WTC11 (cell line): ENCODE measurements around the gene ST6GALNAC1. TPM values are rescaled to one million over a fixed set of nuclear protein-coding genes. Genes with fewer than 3 reads are reported as not detected.

ENCODE experiments used
- ATAC-seq: fragments of 200-7000 bp; cut with Tn5 transposase; 2 replicates; pipeline ENCODE4 v1.10.0; 2021; ENCODE audit warnings: mild to moderate bottlenecking, moderate library complexity
- CTCF ChIA-PET: fragments of 300-600 bp; sonication (Branson Sonifier 250); formaldehyde crosslinking; loops from one replicate; lab custom pipeline; 2021; ENCODE audit warnings: antibody characterized with exemption; lab: Charles Lee
- POLR2A ChIA-PET: fragments of 350-600 bp; sonication (Branson Sonifier 250); formaldehyde crosslinking; loops from one replicate; lab custom pipeline; 2021; ENCODE audit warnings: antibody characterized with exemption; lab: Charles Lee
- DNase-seq: peaks from one replicate; pipeline ENCODE4 v3.0.0; 2021; ENCODE audit warnings: low spot score
- H3K27ac Mint-ChIP-seq: 2 replicates; pipeline ENCODE4 v1.8.0; 2021; ENCODE audit warnings: mixed read lengths
- H3K27me3 Mint-ChIP-seq: 2 replicates; pipeline ENCODE4 v1.8.0; 2021; ENCODE audit warnings: low read depth, mild to moderate bottlenecking, moderate library complexity, mixed read lengths
- H3K36me3 Mint-ChIP-seq: 2 replicates; pipeline ENCODE4 v1.8.0; 2021; ENCODE audit warnings: mixed read lengths
- H3K4me1 Mint-ChIP-seq: 2 replicates; pipeline ENCODE4 v1.8.0; 2022; ENCODE audit warnings: mixed read lengths
- H3K4me3 Mint-ChIP-seq: 2 replicates; pipeline ENCODE4 v1.8.0; 2021; ENCODE audit warnings: mild to moderate bottlenecking, moderate library complexity, mixed read lengths
- H3K9me3 Mint-ChIP-seq: 2 replicates; pipeline ENCODE4 v1.8.0; 2021; ENCODE audit warnings: mixed read lengths
- ETV6 ChIP-seq: sonication (generic); formaldehyde crosslinking; IDR thresholded peaks from 2 replicates; pipeline ENCODE4 v1.8.1; 2022; ENCODE audit warnings: mild to moderate bottlenecking, missing genetic modification reagents
- FOXJ3 ChIP-seq: sonication (generic); formaldehyde crosslinking; IDR thresholded peaks from 2 replicates; pipeline ENCODE4 v1.9.0; 2021; ENCODE audit warnings: missing genetic modification reagents, mild to moderate bottlenecking, borderline replicate concordance
- GTF2I ChIP-seq: fragments of 250-450 bp; sonication (Bioruptor Pico); conservative IDR thresholded peaks from 2 replicates; pipeline ENCODE4 v1.4.0; 2021; ENCODE audit warnings: mild to moderate bottlenecking
- MYBL2 ChIP-seq: sonication (generic); formaldehyde crosslinking; IDR thresholded peaks from 2 replicates; pipeline ENCODE4 v1.8.1; 2023; ENCODE audit warnings: mild to moderate bottlenecking, moderate library complexity, missing genetic modification reagents
- NFATC4 ChIP-seq: fragments of 250-450 bp; sonication (Bioruptor Pico); IDR thresholded peaks from 2 replicates; pipeline ENCODE4 v1.9.0; 2021; ENCODE audit warnings: mild to moderate bottlenecking
- NR1H2 ChIP-seq: sonication (generic); formaldehyde crosslinking; IDR thresholded peaks from 2 replicates; pipeline ENCODE4 v1.9.0; 2021; ENCODE audit warnings: mild to moderate bottlenecking, moderate library complexity, missing genetic modification reagents
- PRRX2 ChIP-seq: fragments of 250-450 bp; sonication (Bioruptor Pico); IDR thresholded peaks from 2 replicates; pipeline ENCODE4 v1.8.0; 2021; ENCODE audit warnings: mild to moderate bottlenecking
- SMAD3 ChIP-seq: sonication (generic); formaldehyde crosslinking; IDR thresholded peaks from 2 replicates; pipeline ENCODE4 v1.8.0; 2022; ENCODE audit warnings: missing genetic modification reagents, mild to moderate bottlenecking, borderline replicate concordance
- TEAD1 ChIP-seq: sonication (generic); formaldehyde crosslinking; IDR thresholded peaks from 2 replicates; pipeline ENCODE4 v1.8.0; 2022; ENCODE audit warnings: mild to moderate bottlenecking, missing genetic modification reagents
- ZNF121 ChIP-seq: sonication (generic); formaldehyde crosslinking; IDR thresholded peaks from 2 replicates; pipeline ENCODE4 v1.8.0; 2023; ENCODE audit warnings: missing genetic modification reagents
- ZNF232 ChIP-seq: sonication (generic); formaldehyde crosslinking; IDR thresholded peaks from 2 replicates; pipeline ENCODE4 v1.8.0; 2022; ENCODE audit warnings: mild to moderate bottlenecking, missing genetic modification reagents
- ZNF671 ChIP-seq: fragments of 250-450 bp; sonication (Bioruptor Pico); IDR thresholded peaks from 2 replicates; pipeline ENCODE4 v1.8.0; 2021; ENCODE audit warnings: mild to moderate bottlenecking
- total RNA-seq: library from RNA; stranded (reverse); gene quantifications from 3 replicates; pipeline ENCODE4 v1.2.3, GENCODE V29; 2021
- TF ChIP-seq, protein P1 (sequence below): sonication (generic); formaldehyde crosslinking; conservative IDR thresholded peaks from 2 replicates; pipeline ENCODE4 v1.8.1; 2022; ENCODE audit warnings: mild to moderate bottlenecking, missing genetic modification reagents
- TF ChIP-seq, protein P2 (sequence below): sonication (generic); formaldehyde crosslinking; IDR thresholded peaks from 2 replicates; pipeline ENCODE4 v1.8.0; 2022; ENCODE audit warnings: missing genetic modification reagents
- TF ChIP-seq, protein P3 (sequence below): sonication (generic); formaldehyde crosslinking; IDR thresholded peaks from 2 replicates; pipeline ENCODE4 v1.8.1; 2022; ENCODE audit warnings: low read depth, missing genetic modification reagents, borderline replicate concordance
- TF ChIP-seq, protein P4 (sequence below): sonication (generic); formaldehyde crosslinking; IDR thresholded peaks from 2 replicates; pipeline ENCODE4 v1.8.1; 2023; ENCODE audit warnings: mild to moderate bottlenecking, missing genetic modification reagents, moderate library complexity
- TF ChIP-seq, protein P5 (sequence below): sonication (generic); formaldehyde crosslinking; IDR thresholded peaks from 2 replicates; pipeline ENCODE4 v1.8.1; 2023; ENCODE audit warnings: mild to moderate bottlenecking, moderate library complexity, missing genetic modification reagents
- TF ChIP-seq, protein P6 (sequence below): sonication (generic); formaldehyde crosslinking; IDR thresholded peaks from 2 replicates; pipeline ENCODE4 v1.8.1; 2022; ENCODE audit warnings: missing genetic modification reagents, borderline replicate concordance
- TF ChIP-seq, protein P7 (sequence below): sonication (generic); formaldehyde crosslinking; IDR thresholded peaks from 2 replicates; pipeline ENCODE4 v1.8.1; 2023; ENCODE audit warnings: mild to moderate bottlenecking, missing genetic modification reagents, moderate library complexity

Gene ST6GALNAC1
- total RNA-seq, 1 experiment from 2014 or later: 0.13 TPM

DNA sequence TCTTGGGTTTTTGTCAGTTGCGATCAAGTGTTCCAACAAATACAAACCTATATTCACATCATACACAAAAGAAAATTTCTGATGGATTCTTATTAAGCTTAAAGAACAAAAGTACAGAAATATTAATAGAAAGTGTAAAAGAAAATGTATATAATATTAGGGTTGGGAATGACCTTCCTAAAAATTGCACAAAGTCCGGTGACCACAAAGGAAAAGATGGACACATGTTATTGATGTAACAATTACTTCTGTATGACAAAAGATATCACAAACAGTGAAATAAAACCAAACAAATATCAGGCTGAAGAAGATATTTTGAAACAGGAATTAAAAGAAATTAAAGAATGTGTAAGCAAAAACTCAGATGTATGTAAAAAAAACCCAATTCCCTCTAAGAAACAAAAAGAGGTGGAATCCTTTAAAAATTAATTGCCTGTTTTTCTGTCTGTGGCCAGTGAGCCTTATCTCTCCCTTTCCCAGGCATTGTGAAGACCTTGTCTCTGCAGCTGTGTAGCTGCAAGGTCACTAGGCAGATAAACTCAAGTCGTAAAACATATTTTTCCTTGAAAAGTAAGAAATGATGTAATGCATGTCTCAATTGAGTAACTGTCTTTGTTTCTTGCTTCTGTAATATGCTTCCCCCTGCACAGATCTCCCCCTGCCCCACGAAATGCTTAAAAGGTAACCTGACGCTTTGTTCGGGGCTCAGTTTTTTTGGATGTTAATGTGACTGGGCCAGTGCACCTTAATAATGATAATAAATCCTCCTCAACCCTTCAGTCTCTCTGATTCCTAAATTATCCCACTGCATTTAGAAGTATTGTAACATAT is 2.8 kb downstream of the ST6GALNAC1 start:
- ChIA-PET CTCF (interaction anchor here (1.3 to 2.9 kb wide), 3 partner anchors 17 to 101 kb away, joined by 4 to 11 read pairs (median 5); partner anchors contain the start of gene PRCD), POLR2A (no interaction called here)
- Mint-ChIP-seq H3K36me3 (no peaks in the 10 kb centered on the region), H3K4me1 (peaks cover 14% of the 10 kb centered on the region), H3K27me3 (no peaks in the 10 kb centered on the region; the same call in 1 of the 2 replicates), H3K4me3 (no peak overlapping the region), H3K9me3 (no peaks in the 10 kb centered on the region), H3K27ac (no peak overlapping the region)
- DNase-seq (no peak), ATAC-seq (no peak)
- TF ChIP-seq, protein P1, sequence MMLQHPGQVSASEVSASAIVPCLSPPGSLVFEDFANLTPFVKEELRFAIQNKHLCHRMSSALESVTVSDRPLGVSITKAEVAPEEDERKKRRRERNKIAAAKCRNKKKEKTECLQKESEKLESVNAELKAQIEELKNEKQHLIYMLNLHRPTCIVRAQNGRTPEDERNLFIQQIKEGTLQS (CRISPR knock-in tag): no peak
- TF ChIP-seq NFATC4 (CRISPR knock-in tag) (no peak), MYBL2 (CRISPR knock-in tag) (no peak), ZNF232 (CRISPR knock-in tag) (no peak), PRRX2 (no peak), TEAD1 (no peak), ZNF121 (CRISPR knock-in tag) (no peak), NR1H2 (CRISPR knock-in tag) (no peak), SMAD3 (CRISPR knock-in tag) (no peak), ETV6 (CRISPR knock-in tag) (no peak)
- TF ChIP-seq, protein P2, sequence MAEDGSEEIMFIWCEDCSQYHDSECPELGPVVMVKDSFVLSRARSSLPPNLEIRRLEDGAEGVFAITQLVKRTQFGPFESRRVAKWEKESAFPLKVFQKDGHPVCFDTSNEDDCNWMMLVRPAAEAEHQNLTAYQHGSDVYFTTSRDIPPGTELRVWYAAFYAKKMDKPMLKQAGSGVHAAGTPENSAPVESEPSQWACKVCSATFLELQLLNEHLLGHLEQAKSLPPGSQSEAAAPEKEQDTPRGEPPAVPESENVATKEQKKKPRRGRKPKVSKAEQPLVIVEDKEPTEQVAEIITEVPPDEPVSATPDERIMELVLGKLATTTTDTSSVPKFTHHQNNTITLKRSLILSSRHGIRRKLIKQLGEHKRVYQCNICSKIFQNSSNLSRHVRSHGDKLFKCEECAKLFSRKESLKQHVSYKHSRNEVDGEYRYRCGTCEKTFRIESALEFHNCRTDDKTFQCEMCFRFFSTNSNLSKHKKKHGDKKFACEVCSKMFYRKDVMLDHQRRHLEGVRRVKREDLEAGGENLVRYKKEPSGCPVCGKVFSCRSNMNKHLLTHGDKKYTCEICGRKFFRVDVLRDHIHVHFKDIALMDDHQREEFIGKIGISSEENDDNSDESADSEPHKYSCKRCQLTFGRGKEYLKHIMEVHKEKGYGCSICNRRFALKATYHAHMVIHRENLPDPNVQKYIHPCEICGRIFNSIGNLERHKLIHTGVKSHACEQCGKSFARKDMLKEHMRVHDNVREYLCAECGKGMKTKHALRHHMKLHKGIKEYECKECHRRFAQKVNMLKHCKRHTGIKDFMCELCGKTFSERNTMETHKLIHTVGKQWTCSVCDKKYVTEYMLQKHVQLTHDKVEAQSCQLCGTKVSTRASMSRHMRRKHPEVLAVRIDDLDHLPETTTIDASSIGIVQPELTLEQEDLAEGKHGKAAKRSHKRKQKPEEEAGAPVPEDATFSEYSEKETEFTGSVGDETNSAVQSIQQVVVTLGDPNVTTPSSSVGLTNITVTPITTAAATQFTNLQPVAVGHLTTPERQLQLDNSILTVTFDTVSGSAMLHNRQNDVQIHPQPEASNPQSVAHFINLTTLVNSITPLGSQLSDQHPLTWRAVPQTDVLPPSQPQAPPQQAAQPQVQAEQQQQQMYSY: no peak
- TF ChIP-seq, protein P3, sequence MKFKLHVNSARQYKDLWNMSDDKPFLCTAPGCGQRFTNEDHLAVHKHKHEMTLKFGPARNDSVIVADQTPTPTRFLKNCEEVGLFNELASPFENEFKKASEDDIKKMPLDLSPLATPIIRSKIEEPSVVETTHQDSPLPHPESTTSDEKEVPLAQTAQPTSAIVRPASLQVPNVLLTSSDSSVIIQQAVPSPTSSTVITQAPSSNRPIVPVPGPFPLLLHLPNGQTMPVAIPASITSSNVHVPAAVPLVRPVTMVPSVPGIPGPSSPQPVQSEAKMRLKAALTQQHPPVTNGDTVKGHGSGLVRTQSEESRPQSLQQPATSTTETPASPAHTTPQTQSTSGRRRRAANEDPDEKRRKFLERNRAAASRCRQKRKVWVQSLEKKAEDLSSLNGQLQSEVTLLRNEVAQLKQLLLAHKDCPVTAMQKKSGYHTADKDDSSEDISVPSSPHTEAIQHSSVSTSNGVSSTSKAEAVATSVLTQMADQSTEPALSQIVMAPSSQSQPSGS (CRISPR knock-in tag): no peak
- TF ChIP-seq, protein P4, sequence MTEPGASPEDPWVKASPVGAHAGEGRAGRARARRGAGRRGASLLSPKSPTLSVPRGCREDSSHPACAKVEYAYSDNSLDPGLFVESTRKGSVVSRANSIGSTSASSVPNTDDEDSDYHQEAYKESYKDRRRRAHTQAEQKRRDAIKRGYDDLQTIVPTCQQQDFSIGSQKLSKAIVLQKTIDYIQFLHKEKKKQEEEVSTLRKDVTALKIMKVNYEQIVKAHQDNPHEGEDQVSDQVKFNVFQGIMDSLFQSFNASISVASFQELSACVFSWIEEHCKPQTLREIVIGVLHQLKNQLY (CRISPR knock-in tag): no peak
- TF ChIP-seq, protein P5, sequence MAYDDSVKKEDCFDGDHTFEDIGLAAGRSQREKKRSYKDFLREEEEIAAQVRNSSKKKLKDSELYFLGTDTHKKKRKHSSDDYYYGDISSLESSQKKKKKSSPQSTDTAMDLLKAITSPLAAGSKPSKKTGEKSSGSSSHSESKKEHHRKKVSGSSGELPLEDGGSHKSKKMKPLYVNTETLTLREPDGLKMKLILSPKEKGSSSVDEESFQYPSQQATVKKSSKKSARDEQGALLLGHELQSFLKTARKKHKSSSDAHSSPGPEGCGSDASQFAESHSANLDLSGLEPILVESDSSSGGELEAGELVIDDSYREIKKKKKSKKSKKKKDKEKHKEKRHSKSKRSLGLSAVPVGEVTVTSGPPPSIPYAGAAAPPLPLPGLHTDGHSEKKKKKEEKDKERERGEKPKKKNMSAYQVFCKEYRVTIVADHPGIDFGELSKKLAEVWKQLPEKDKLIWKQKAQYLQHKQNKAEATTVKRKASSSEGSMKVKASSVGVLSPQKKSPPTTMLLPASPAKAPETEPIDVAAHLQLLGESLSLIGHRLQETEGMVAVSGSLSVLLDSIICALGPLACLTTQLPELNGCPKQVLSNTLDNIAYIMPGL (CRISPR knock-in tag): no peak

DNA sequence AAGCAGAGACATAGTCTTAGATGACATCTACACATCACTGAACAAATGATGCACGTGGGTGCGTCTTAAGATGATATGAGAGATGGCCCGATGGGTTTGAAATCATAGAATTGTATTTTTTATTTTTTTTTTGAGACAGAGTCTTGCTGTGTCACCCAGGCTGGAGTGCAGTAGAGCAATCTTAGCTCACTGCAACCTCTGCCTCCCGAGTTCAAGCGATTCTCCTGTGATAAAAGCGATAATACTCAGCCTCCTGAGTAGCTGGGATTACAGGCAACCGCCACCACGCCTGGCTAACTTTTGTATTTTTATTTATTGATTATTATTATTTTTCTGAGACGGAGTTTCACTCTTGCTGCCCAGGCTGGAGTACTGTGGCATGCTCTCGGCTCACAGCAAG is 5.3 kb downstream of the ST6GALNAC1 start:
- ChIA-PET POLR2A (no interaction called here), CTCF (interaction anchor here (0.6 to 2.4 kb wide), 5 partner anchors 10 to 180 kb away, joined by 3 to 11 read pairs (median 5); no protein-coding TSS in a partner anchor)
- Mint-ChIP-seq H3K27ac (no peak overlapping the region), H3K27me3 (no peaks in the 10 kb centered on the region; the same call in 1 of the 2 replicates), H3K4me3 (no peak overlapping the region), H3K9me3 (no peaks in the 10 kb centered on the region), H3K4me1 (peaks cover 18% of the 10 kb centered on the region), H3K36me3 (no peaks in the 10 kb centered on the region)
- ATAC-seq: no peak
- no peak for DNase-seq
- TF ChIP-seq, protein P6, sequence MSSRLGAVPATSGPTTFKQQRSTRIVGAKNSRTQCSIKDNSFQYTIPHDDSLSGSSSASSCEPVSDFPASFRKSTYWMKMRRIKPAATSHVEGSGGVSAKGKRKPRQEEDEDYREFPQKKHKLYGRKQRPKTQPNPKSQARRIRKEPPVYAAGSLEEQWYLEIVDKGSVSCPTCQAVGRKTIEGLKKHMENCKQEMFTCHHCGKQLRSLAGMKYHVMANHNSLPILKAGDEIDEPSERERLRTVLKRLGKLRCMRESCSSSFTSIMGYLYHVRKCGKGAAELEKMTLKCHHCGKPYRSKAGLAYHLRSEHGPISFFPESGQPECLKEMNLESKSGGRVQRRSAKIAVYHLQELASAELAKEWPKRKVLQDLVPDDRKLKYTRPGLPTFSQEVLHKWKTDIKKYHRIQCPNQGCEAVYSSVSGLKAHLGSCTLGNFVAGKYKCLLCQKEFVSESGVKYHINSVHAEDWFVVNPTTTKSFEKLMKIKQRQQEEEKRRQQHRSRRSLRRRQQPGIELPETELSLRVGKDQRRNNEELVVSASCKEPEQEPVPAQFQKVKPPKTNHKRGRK (CRISPR knock-in tag): no peak
- TF ChIP-seq ZNF671 (CRISPR knock-in tag) (no peak), GTF2I (CRISPR knock-in tag) (no peak), FOXJ3 (no peak)
- TF ChIP-seq, protein P2: no peak
- TF ChIP-seq, protein P7, sequence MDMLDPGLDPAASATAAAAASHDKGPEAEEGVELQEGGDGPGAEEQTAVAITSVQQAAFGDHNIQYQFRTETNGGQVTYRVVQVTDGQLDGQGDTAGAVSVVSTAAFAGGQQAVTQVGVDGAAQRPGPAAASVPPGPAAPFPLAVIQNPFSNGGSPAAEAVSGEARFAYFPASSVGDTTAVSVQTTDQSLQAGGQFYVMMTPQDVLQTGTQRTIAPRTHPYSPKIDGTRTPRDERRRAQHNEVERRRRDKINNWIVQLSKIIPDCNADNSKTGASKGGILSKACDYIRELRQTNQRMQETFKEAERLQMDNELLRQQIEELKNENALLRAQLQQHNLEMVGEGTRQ (CRISPR knock-in tag): no peak
